Panc1 (cell line): Measurements from ENCODE around the gene FLOT2. TPM values are rescaled to one million over a fixed set of nuclear protein-coding genes. Genes with fewer than 3 reads are reported as not detected.

Source experiments
- ATAC-seq: fragments of 200-7000 bp; cut with Tn5 transposase; 2 replicates; pipeline ENCODE4 v1.9.1; 2020; ENCODE audit warnings: mild to moderate bottlenecking, moderate library complexity
- BruUV-seq: library from RNA; stranded (reverse); fragments of 400-500 nt; replicated peaks from 2 replicates; lab custom pipeline; 2021; lab: Mats Ljungman, UMichigan
- CTCF ChIA-PET: fragments of 300-600 bp; sonication (Branson Sonifier 250); formaldehyde crosslinking; loops from one replicate; lab custom pipeline; 2022; ENCODE audit warnings: antibody characterized with exemption; lab: Charles Lee
- POLR2A ChIA-PET: fragments of 300-600 bp; sonication (Branson Sonifier 250); formaldehyde crosslinking; loops from one replicate; lab custom pipeline; 2022; ENCODE audit warnings: antibody characterized with exemption; lab: Charles Lee
- DNase-seq: peaks from one replicate; pipeline ENCODE4 v3.0.0-alpha.2; 2010; ENCODE audit warnings: low read depth, low spot score
- H3K27ac ChIP-seq: 2 replicates; pipeline ENCODE4 v1.5.1; 2011; ENCODE audit warnings: mild to moderate bottlenecking, low read length, inconsistent platforms
- H3K27me3 ChIP-seq: fragments of 200-500 bp; sonication (Bioruptor generic); 2 replicates; pipeline ENCODE4 v1.6.0; 2014; ENCODE audit warnings: low read length, inconsistent platforms; ENCODE audit not compliant: control insufficient read depth, insufficient read depth
- H3K36me3 ChIP-seq: fragments of 200-500 bp; sonication (Bioruptor generic); 2 replicates; pipeline ENCODE4 v1.5.1; 2014; ENCODE audit warnings: inconsistent platforms, mild to moderate bottlenecking, low read length, moderate library complexity; ENCODE audit not compliant: control insufficient read depth, insufficient read depth
- H3K4me1 ChIP-seq: 2 replicates; pipeline ENCODE4 v1.5.1; 2011; ENCODE audit warnings: inconsistent platforms, mild to moderate bottlenecking, low read length, moderate library complexity; ENCODE audit not compliant: control insufficient read depth, insufficient read depth
- H3K4me3 ChIP-seq, 2 experiments: 2 replicates each; pipeline ENCODE4 v1.5.1; 2011 to 2012; ENCODE audit warnings: low read depth in 2 of 2, low read length in 2 of 2, mild to moderate bottlenecking in 2 of 2, inconsistent platforms in 1 of 2, moderate library complexity in 1 of 2
- H3K9me3 ChIP-seq: fragments of 200-500 bp; sonication (Bioruptor generic); 2 replicates; pipeline ENCODE4 v1.5.1; 2014; ENCODE audit warnings: low read depth, mild to moderate bottlenecking, inconsistent platforms, low read length, moderate library complexity; ENCODE audit not compliant: control insufficient read depth, insufficient read depth
- CTCF ChIP-seq: fragments of 450-650 bp; IDR thresholded peaks from 2 replicates; pipeline ENCODE4 v1.5.1; 2017; ENCODE audit warnings: mild to moderate bottlenecking
- POLR2AphosphoS5 ChIP-seq: IDR thresholded peaks from 2 replicates; pipeline ENCODE4 v1.6.1; 2012; ENCODE audit warnings: mild to moderate bottlenecking, low read depth, low read length, moderate library complexity
- REST ChIP-seq, 2 experiments: IDR thresholded peaks; 2 replicates each; pipeline ENCODE4 v1.6.1; 2011 to 2012; ENCODE audit warnings: low read depth in 2 of 2, control low read depth in 1 of 2, low read length in 1 of 2, mild to moderate bottlenecking in 1 of 2, moderate library complexity in 1 of 2; ENCODE audit not compliant: insufficient read depth in 1 of 2
- SIN3A ChIP-seq: IDR thresholded peaks from 2 replicates; pipeline ENCODE4 v1.6.1; 2012; ENCODE audit warnings: low read depth, mild to moderate bottlenecking, low read length, moderate library complexity, borderline replicate concordance; ENCODE audit not compliant: insufficient read depth
- TCF7L2 ChIP-seq: IDR thresholded peaks from 2 replicates; pipeline ENCODE4 v1.6.1; 2011; ENCODE audit warnings: mild to moderate bottlenecking, low read depth, low read length, inconsistent platforms
- in situ Hi-C: cut with HindIII; loops from 2 replicates; pipeline ENCODE4 v1.10.0; 2016; ENCODE audit warnings: low sequenced_read_pairs, low pct_unique_long_range_greater_than_20kb
- intact Hi-C: fragments of 100-400 bp; cut with micrococcal nuclease; formaldehyde crosslinking; loops from one replicate; pipeline ENCODE4 v1.10.0; 2022; ENCODE audit not compliant: unreplicated experiment
- total RNA-seq: library from RNA; stranded (reverse); gene quantifications from one replicate; pipeline ENCODE4 v1.2.1, GENCODE V29; 2021; ENCODE audit not compliant: unreplicated experiment

Gene FLOT2
- total RNA-seq, 1 experiment from 2014 or later = 110 TPM

- ATAC-seq = peak; percentile 66
These were observed 4.6 kb upstream of the FLOT2 start for GRCh38 chr17:28901866-28902818.

More at GRCh38 chr17:28901866-28902818, 4.6 kb upstream of the FLOT2 start:
- H3K9me3 ChIP-seq = no peaks in the 10 kb centered on the region
- H3K27me3 ChIP-seq = no peaks in the 10 kb centered on the region
- ChIA-PET CTCF (no interaction called here), POLR2A (interaction anchor here (0.5 kb wide), 1 partner anchor 39 kb away, joined by 3 read pairs; no protein-coding TSS in a partner anchor)
- no peaks in the 10 kb centered on the region; the same call in 1 of the 2 replicates for H3K36me3 ChIP-seq
- H3K4me1 ChIP-seq = peaks cover 10% of the 10 kb centered on the region
- TF ChIP-seq POLR2AphosphoS5 (no peak), CTCF (no peak), REST (IDR thresholded peaks at IDR 0.05; ENCODE audit: insufficient read depth in 1 of 2, low read depth in 2 of 2, low read length in 1 of 2) (no peak), SIN3A (no peak), TCF7L2 (no peak)
- BruUV-seq = no TSS peak
- peak overlapping the region; percentile 62 to 63 for H3K4me3 ChIP-seq
- peak overlapping the region; percentile 48 for H3K27ac ChIP-seq
- in situ Hi-C loops (no loop called here), intact Hi-C loops (loop anchor here (10.0 kb wide), 2 partner anchors 57 to 177 kb away; partner anchors contain the start of genes FAM222B, NEK8 and TLCD1)
- DNase-seq = no peak
